ENCODE measurements around the gene GADD45G.

The GADD45G gene

DNA sequence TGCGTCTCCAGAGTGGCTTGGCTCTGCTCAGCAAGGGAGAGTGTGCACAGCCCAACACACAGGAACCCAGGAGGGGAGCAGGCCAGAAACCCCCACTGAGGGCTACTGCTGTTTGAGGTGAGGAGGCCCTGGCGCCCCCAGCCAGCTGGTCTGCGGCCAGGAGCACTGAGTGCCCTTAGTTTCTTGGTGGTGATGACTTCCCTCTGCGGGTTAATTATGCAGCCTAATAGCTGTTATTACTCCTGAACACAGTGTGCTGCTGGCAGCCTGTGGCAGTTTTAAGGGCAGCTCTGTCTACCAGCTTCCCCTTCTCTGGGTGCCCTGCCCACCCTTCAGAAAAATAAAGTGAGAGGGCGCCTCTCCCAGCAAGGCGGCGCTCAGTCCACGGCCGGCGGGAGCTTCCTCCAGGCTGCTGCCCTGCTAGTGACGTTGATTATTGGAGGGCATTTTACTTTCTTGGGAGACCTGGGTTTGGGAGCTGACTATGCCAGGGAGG lies 19.2 kb downstream of the GADD45G start:
- H3K4me3 ChIP-seq (ENCODE audit: low read depth, low read length) = no peak overlapping the region
- no peak overlapping the region for H3K9ac ChIP-seq (ENCODE audit: low read depth, low read length)
- no peaks in the 10 kb centered on the region for H3K36me3 ChIP-seq (ENCODE audit: control insufficient read depth, insufficient read depth, low read length)
- H3K27ac ChIP-seq (ENCODE audit: low read depth, low read length) = no peak overlapping the region
- peaks cover 9% of the 10 kb centered on the region for H3K4me1 ChIP-seq (ENCODE audit: control insufficient read depth, insufficient read depth, low read length)
- H3K27me3 ChIP-seq (ENCODE audit: control insufficient read depth, insufficient read depth, low read length) = no peaks in the 10 kb centered on the region; the same call in 1 of the 2 replicates
- H3K9me3 ChIP-seq (ENCODE audit: control insufficient read depth, insufficient read depth, low read length) = no peaks in the 10 kb centered on the region

DNA sequence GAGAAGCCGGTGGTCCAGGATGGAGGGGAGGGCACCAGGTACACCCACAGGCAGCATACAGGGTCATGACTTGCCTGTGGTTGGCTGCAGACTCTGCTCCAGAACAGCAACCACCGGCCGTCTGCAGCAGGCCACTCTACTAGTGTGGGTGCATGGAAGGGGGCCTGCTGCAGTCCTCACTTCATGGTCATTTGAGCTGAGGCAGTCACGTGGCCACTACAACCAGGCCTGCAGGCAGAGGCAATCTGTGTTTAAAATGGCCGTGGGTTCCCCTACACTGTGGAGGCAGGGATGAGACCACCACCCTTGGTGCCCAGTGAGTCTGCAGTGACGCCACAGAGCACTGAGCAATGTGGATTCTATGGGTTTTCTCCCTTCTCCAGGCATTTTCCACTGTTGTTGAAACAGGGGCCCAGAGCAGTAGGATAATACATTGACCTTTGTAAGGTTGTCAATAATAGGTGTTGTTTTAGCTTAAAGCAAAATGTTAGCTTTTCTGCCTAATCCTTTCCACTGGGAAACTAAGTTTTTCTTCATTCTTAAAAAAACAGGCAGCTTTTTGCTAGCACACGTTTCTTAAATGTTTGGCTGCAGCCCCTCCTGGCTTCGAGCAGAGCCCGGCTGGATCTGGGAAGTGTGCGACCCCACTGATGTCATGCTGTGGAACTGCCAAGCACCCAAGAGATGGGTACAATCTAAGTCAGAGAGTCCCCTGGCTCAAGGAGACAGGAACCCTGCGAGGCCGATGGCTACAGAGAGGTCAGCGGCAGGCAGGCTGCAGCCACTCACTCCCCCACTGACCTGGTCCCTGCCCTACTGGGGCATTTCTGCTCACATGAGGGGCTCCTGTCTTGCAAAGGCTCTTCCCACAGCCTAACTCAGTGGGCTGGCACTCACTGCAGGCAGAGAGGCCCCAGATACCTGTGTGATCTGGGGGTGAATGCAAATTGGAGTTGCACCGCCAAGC lies 21.2 kb downstream of the GADD45G start:
- no peaks in the 10 kb centered on the region; the same call in 1 of the 2 replicates for H3K27me3 ChIP-seq (ENCODE audit: control insufficient read depth, insufficient read depth, low read length)

DNA sequence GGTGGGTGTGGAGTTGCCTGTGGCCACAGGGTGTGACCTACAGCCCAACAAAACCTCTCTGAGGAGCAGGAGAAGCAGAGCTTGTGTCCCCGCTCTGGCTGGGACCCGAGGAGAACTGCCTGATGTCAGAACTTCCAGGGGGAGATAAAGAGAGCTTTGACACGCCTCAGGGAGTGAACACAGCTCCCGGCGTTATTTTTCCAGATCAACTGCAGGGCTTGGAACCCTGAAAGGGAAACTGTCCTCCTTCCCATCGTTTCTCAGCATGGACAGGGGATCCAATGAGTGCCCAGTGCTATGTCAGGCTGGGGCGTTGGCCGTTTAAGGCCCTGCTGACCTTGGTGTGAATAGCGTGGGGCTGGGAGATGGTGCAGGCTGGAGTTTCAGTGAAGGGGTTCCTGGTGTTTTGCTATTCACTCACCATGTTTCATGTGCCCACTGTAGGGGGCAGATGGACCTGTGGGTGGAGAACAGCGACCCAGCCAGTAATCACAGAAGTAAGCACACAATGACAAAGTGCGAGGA lies 22.0 kb downstream of the GADD45G start:
- no peaks in the 10 kb centered on the region for H3K27me3 ChIP-seq (ENCODE audit: control insufficient read depth, insufficient read depth, low read length)

More for the DNA sequence above, 21.2 kb downstream of the GADD45G start:
- Histone ChIP-seq H3K4me3 (ENCODE audit: low read depth, low read length) (no peak overlapping the region), H3K4me1 (ENCODE audit: control insufficient read depth, insufficient read depth, low read length) (no peaks in the 10 kb centered on the region), H3K9ac (ENCODE audit: low read depth, low read length) (no peak overlapping the region), H3K27ac (ENCODE audit: low read depth, low read length) (no peak overlapping the region), H3K9me3 (ENCODE audit: control insufficient read depth, insufficient read depth, low read length) (no peaks in the 10 kb centered on the region), H3K36me3 (ENCODE audit: control insufficient read depth, insufficient read depth, low read length) (no peaks in the 10 kb centered on the region)

DNA sequence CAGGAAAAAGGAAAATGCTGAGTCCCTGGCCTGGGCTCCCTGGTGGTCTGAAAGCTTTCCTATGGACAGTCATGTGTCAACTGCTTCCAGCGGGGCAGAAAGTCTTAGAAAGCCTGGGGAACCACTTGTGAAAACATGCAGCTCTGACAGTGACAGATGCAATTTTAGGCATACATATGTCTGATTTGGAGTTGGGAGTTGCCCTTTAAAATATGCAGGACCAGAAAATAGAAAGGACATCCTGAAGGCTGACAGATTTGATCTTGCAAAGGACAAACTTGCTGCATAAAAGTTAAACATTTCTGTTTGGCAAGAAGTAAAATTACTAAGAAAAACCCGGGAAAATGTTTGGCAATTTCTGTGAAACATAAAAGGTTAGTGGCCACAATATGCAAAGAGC lies 23.8 kb downstream of the GADD45G start:
- Histone ChIP-seq H3K36me3 (ENCODE audit: control insufficient read depth, insufficient read depth, low read length) (no peaks in the 10 kb centered on the region), H3K27me3 (ENCODE audit: control insufficient read depth, insufficient read depth, low read length) (no peaks in the 10 kb centered on the region), H3K9ac (ENCODE audit: low read depth, low read length) (no peak overlapping the region), H3K27ac (ENCODE audit: low read depth, low read length) (no peak overlapping the region), H3K4me1 (ENCODE audit: control insufficient read depth, insufficient read depth, low read length) (no peaks in the 10 kb centered on the region), H3K9me3 (ENCODE audit: control insufficient read depth, insufficient read depth, low read length) (no peaks in the 10 kb centered on the region), H3K4me3 (ENCODE audit: low read depth, low read length) (no peak overlapping the region)

More for the DNA sequence above, 22.0 kb downstream of the GADD45G start:
- Histone ChIP-seq H3K4me3 (ENCODE audit: low read depth, low read length) (no peak overlapping the region), H3K9ac (ENCODE audit: low read depth, low read length) (no peak overlapping the region), H3K9me3 (ENCODE audit: control insufficient read depth, insufficient read depth, low read length) (no peaks in the 10 kb centered on the region), H3K4me1 (ENCODE audit: control insufficient read depth, insufficient read depth, low read length) (no peaks in the 10 kb centered on the region), H3K36me3 (ENCODE audit: control insufficient read depth, insufficient read depth, low read length) (no peaks in the 10 kb centered on the region), H3K27ac (ENCODE audit: low read depth, low read length) (no peak overlapping the region)

DNA sequence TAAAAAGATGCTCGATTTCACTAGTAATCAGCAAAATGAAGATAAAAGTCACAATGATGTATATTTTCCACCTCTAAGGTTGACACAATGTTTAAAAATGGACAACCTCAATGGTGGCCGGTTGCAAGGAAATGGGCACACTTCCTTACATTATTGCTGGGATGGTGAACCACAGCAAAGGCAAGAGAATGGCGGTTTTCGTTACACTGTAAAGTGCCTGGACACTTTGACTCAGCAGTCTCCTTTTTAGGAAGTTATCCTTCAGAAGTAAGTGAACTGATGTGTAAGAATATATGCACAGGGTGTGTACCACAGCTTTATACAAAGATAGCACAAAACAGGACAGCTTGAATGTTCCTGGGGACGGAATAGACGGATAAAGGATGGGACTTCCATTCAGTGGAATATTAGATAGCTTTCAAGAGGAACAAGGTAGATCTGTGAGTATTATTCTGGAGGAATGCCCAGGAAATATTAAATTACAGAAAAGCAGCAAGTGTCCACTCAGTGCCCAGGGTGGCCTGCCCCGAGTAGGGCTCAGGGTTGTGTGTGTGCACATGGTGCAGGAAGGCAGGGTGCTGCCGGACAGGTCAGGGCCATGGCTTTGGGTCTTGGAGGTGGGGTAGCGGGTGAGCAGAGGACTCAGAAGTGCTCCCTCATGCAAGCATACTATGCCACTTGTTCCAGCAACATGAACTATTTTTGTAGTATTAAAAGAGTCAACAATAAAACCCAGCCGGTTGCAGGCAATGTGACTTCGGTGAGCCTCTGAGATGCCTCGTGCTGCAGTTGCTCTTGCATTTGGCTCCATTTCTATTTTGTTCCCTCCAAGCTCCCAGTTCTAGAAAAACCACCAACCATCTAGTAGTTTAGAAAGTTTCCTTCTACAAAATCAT lies 24.5 kb downstream of the GADD45G start:
- no peaks in the 10 kb centered on the region for H3K4me1 ChIP-seq (ENCODE audit: control insufficient read depth, insufficient read depth, low read length)
- no peak overlapping the region for H3K4me3 ChIP-seq (ENCODE audit: low read depth, low read length)
- H3K27me3 ChIP-seq (ENCODE audit: control insufficient read depth, insufficient read depth, low read length) = no peaks in the 10 kb centered on the region
- no peak overlapping the region for H3K9ac ChIP-seq (ENCODE audit: low read depth, low read length)
- no peak overlapping the region for H3K27ac ChIP-seq (ENCODE audit: low read depth, low read length)
- H3K9me3 ChIP-seq (ENCODE audit: control insufficient read depth, insufficient read depth, low read length) = no peaks in the 10 kb centered on the region
- no peaks in the 10 kb centered on the region for H3K36me3 ChIP-seq (ENCODE audit: control insufficient read depth, insufficient read depth, low read length)

DNA sequence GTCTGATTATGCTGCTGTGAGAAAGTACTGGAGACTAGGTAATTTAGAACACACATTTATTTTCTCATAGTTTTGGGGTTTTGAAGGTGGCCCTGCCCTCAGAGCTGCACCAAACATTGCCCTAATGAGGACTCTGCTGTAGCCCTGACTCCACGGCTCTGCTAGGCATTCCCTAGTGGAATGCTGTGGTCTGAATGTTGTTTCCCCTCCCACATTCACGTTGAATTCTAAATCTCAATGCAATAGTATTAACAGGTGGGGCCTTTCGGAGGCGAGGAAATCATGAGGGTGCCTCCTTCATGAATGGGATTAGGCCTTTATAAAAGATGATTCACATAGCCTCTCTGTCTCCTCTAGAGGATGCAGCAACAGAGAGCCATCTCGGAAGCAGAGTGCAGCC lies 25.7 kb downstream of the GADD45G start:
- no peaks in the 10 kb centered on the region for H3K4me1 ChIP-seq (ENCODE audit: control insufficient read depth, insufficient read depth, low read length)
- H3K9me3 ChIP-seq (ENCODE audit: control insufficient read depth, insufficient read depth, low read length) = no peaks in the 10 kb centered on the region
- H3K4me3 ChIP-seq (ENCODE audit: low read depth, low read length) = no peak overlapping the region
- H3K9ac ChIP-seq (ENCODE audit: low read depth, low read length) = no peak overlapping the region
- no peaks in the 10 kb centered on the region for H3K27me3 ChIP-seq (ENCODE audit: control insufficient read depth, insufficient read depth, low read length)
- H3K27ac ChIP-seq (ENCODE audit: low read depth, low read length) = no peak overlapping the region
- H3K36me3 ChIP-seq (ENCODE audit: control insufficient read depth, insufficient read depth, low read length) = no peaks in the 10 kb centered on the region

DNA sequence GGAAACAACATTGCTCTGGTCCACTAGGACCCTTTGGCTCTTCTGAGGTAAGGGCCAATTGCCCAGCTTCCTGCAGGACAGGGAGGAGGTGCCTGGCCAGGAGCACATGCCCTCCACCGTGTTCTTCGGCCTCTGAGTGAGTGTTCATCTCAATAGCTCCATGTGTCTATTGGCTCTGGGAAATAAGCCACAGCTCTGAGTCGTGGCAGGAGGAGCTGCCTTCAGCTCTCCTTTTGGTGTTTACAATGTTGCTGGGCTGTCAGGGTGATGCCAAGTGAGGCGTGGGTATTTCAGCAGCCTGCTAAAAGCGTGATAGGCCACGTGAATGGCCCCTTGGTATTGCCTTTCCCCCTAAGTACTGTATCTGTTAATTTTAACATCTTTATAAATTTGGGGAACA lies 26.6 kb downstream of the GADD45G start:
- no peak overlapping the region for H3K27ac ChIP-seq (ENCODE audit: low read depth, low read length)
- H3K9me3 ChIP-seq (ENCODE audit: control insufficient read depth, insufficient read depth, low read length) = no peaks in the 10 kb centered on the region
- no peaks in the 10 kb centered on the region for H3K36me3 ChIP-seq (ENCODE audit: control insufficient read depth, insufficient read depth, low read length)
- H3K4me3 ChIP-seq (ENCODE audit: low read depth, low read length) = no peak overlapping the region
- no peak overlapping the region for H3K9ac ChIP-seq (ENCODE audit: low read depth, low read length)
- no peaks in the 10 kb centered on the region for H3K4me1 ChIP-seq (ENCODE audit: control insufficient read depth, insufficient read depth, low read length)
- H3K27me3 ChIP-seq (ENCODE audit: control insufficient read depth, insufficient read depth, low read length) = no peaks in the 10 kb centered on the region

DNA sequence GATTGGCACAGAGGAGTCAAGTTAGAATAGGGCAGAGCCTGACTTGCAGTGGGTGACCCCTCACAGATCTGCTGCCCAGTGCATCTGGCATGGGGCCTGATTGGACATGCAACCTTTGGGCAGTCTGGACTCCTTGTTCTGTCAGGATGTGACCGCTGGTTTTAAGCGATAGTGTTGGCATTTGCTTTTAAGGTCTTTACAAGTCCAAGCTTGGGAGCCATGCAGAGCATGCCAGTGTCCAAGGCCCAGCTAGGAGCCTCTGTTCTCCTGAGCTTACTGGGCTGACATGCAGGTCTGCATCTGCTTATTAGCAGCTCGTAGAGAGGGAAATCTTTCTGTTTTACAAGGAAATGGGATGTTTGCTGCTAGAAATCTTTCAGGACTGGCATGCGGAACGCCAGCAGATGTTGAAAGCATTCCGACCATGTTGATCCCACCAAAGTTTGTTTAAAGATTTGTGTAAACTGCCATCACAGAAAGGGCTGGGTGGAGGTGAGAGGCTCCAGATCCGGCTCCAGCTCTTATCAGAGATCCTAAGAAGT lies 27.5 kb downstream of the GADD45G start:
- no peaks in the 10 kb centered on the region for H3K9me3 ChIP-seq (ENCODE audit: control insufficient read depth, insufficient read depth, low read length)
- no peak overlapping the region for H3K9ac ChIP-seq (ENCODE audit: low read depth, low read length)
- H3K4me3 ChIP-seq (ENCODE audit: low read depth, low read length) = no peak overlapping the region
- H3K4me1 ChIP-seq (ENCODE audit: control insufficient read depth, insufficient read depth, low read length) = no peaks in the 10 kb centered on the region
- no peak overlapping the region for H3K27ac ChIP-seq (ENCODE audit: low read depth, low read length)
- no peaks in the 10 kb centered on the region for H3K27me3 ChIP-seq (ENCODE audit: control insufficient read depth, insufficient read depth, low read length)
- H3K36me3 ChIP-seq (ENCODE audit: control insufficient read depth, insufficient read depth, low read length) = no peaks in the 10 kb centered on the region

DNA sequence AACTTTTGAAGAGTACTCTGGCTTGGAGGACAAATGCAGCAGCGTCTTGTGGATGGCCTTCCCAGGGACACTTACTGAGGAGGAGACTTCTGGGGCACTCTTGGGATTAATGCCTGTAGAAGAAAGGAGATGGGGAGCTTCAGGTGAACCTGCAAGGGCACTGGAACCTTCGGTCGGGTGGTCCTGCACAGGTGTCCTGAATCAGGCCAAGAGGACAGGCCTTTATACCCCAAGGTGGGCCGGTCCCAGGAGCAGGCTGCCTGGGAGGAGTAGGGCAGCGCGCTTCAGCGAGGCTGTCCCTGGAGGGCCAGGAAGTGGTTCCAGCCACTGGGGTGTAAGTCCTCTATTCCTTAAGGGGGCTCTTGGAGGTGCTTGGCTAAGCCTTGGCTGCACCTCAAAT lies 27.9 kb downstream of the GADD45G start:
- no peaks in the 10 kb centered on the region for H3K9me3 ChIP-seq (ENCODE audit: control insufficient read depth, insufficient read depth, low read length)
- H3K4me1 ChIP-seq (ENCODE audit: control insufficient read depth, insufficient read depth, low read length) = no peaks in the 10 kb centered on the region
- H3K27ac ChIP-seq (ENCODE audit: low read depth, low read length) = no peak overlapping the region
- no peaks in the 10 kb centered on the region for H3K36me3 ChIP-seq (ENCODE audit: control insufficient read depth, insufficient read depth, low read length)
- H3K4me3 ChIP-seq (ENCODE audit: low read depth, low read length) = no peak overlapping the region
- H3K9ac ChIP-seq (ENCODE audit: low read depth, low read length) = no peak overlapping the region
- no peaks in the 10 kb centered on the region for H3K27me3 ChIP-seq (ENCODE audit: control insufficient read depth, insufficient read depth, low read length)

DNA sequence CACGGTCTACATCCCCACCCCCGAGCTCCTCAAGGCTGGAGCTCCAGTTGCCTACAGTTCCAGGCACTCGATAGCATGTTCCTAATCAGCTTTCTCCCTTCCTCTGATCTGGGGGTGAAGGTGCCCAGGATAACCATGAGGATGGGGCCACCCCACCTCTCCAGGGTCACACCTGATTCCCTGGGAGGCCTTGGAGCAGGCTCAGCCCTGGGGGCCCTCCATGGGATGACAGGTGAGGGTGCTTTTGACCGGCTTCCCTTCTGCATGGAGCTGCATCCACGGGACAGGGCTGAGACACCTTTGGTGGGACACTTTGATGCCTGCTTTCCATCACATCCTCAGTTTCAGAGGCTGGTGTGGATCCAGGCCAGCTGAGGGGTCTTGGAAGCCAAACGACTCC lies 28.6 kb downstream of the GADD45G start:
- H3K4me1 ChIP-seq (ENCODE audit: control insufficient read depth, insufficient read depth, low read length) = no peaks in the 10 kb centered on the region
- H3K9ac ChIP-seq (ENCODE audit: low read depth, low read length) = no peak overlapping the region
- no peak overlapping the region for H3K4me3 ChIP-seq (ENCODE audit: low read depth, low read length)
- H3K27ac ChIP-seq (ENCODE audit: low read depth, low read length) = no peak overlapping the region
- H3K27me3 ChIP-seq (ENCODE audit: control insufficient read depth, insufficient read depth, low read length) = no peaks in the 10 kb centered on the region
- H3K36me3 ChIP-seq (ENCODE audit: control insufficient read depth, insufficient read depth, low read length) = no peaks in the 10 kb centered on the region
- H3K9me3 ChIP-seq (ENCODE audit: control insufficient read depth, insufficient read depth, low read length) = no peaks in the 10 kb centered on the region

Data from HUES48 (cell line).